Fibroblast of lung (primary cell): Measurements from ENCODE around the gene PSMD2. TPM values are rescaled to one million over a fixed set of nuclear protein-coding genes. Genes with fewer than 3 reads are reported as not detected.

Experiments
- DNase-seq, 2 donors: peaks; one replicate each; pipeline versions ENCODE4 v3.0.0 to v3.0.0-alpha.2; 2010; ENCODE audit warnings: low read depth in 2 of 2
- H2AFZ ChIP-seq: 2 replicates; pipeline ENCODE4 v1.5.1; 2012; ENCODE audit warnings: low read length, control low read depth, inconsistent platforms
- H3K27ac ChIP-seq: 2 replicates; pipeline ENCODE4 v1.5.1; 2011; ENCODE audit warnings: low read length, control low read depth; ENCODE audit not compliant: insufficient read depth
- H3K27me3 ChIP-seq: 2 replicates; pipeline ENCODE4 v1.5.1; 2011; ENCODE audit warnings: mild to moderate bottlenecking, low read length; ENCODE audit not compliant: control insufficient read depth, insufficient read depth
- H3K36me3 ChIP-seq: 2 replicates; pipeline ENCODE4 v1.5.1; 2011; ENCODE audit warnings: low read length; ENCODE audit not compliant: control insufficient read depth, insufficient read depth
- H3K4me1 ChIP-seq: 2 replicates; pipeline ENCODE4 v1.5.1; 2011; ENCODE audit warnings: low read length; ENCODE audit not compliant: control insufficient read depth, insufficient read depth; ENCODE audit errors: extremely low read depth
- H3K4me2 ChIP-seq: 2 replicates; pipeline ENCODE4 v1.5.1; 2011; ENCODE audit warnings: low read length, control low read depth; ENCODE audit not compliant: insufficient read depth; ENCODE audit errors: extremely low read depth
- H3K4me3 ChIP-seq, 4 experiments: fragments of 200-600 bp in 1 of 4; sonication (generic) in 1 of 4; replicated peaks in 1 of 4; 2 replicates each; pipeline ENCODE4 v1.5.1; 2011 to 2016; ENCODE audit warnings: low read length in 4 of 4, low read depth in 3 of 4, mild to moderate bottlenecking in 3 of 4, control low read depth in 2 of 4, inconsistent platforms in 1 of 4, mixed read lengths in 1 of 4; ENCODE audit not compliant: insufficient read depth in 1 of 4; ENCODE audit errors: control extremely low read depth in 1 of 4
- H3K79me2 ChIP-seq: 2 replicates; pipeline ENCODE4 v1.5.1; 2012; ENCODE audit warnings: mild to moderate bottlenecking, low read length, inconsistent platforms; ENCODE audit not compliant: control insufficient read depth, insufficient read depth
- H3K9ac ChIP-seq: 2 replicates; pipeline ENCODE4 v1.5.1; 2011; ENCODE audit warnings: mild to moderate bottlenecking, low read length, control low read depth; ENCODE audit not compliant: insufficient read depth
- H3K9me3 ChIP-seq: 2 replicates; pipeline ENCODE4 v1.5.1; 2012; ENCODE audit warnings: low read depth, low read length; ENCODE audit not compliant: control insufficient read depth, insufficient read depth
- H4K20me1 ChIP-seq: 2 replicates; pipeline ENCODE4 v1.5.1; 2011; ENCODE audit warnings: low read length; ENCODE audit not compliant: control insufficient read depth, insufficient read depth; ENCODE audit errors: extremely low read depth
- CTCF ChIP-seq, 2 donors: IDR thresholded peaks in 1 of 2; conservative IDR thresholded peaks in 1 of 2; 1 replicate in 1 of 2; 2 replicates in 1 of 2; pipeline ENCODE4 v1.5.1; 2011 to 2012; ENCODE audit warnings: low read length in 2 of 2, control low read depth in 1 of 2, inconsistent platforms in 1 of 2, low read depth in 1 of 2, mild to moderate bottlenecking in 1 of 2
- EZH2 ChIP-seq: IDR thresholded peaks from 2 replicates; pipeline ENCODE4 v1.5.1; 2012; ENCODE audit warnings: low read length, control low read depth, mild to moderate bottlenecking; ENCODE audit errors: missing control alignments
- polyA plus RNA-seq, 2 donors: library from polyadenylated mRNA; depleted of rRNA in 1 of 2; stranded (reverse) in 1 of 2; unstranded in 1 of 2; fragments of >200 nt; gene quantifications; 2 replicates each; pipeline ENCODE4 v1.2.1, GENCODE V29; 2011 to 2012; ENCODE audit warnings: missing spikeins in 1 of 2
- total RNA-seq: library from RNA; depleted of rRNA; stranded (reverse); fragments of >200 nt; gene quantifications from 2 replicates; pipeline ENCODE4 v1.2.1, GENCODE V29; 2014

PSMD2 gene
- total and polyA plus RNA-seq, 2 donors (not counting 1 experiment from before 2014, with no cell fraction given), result 188 to 429 TPM

- Histone ChIP-seq H3K9ac (no peak overlapping the region), H3K79me2 (peaks cover 29% of the 10 kb centered on the region), H3K4me3 (no peak overlapping the region), H3K4me2 (no peak overlapping the region), H3K27me3 (no peaks in the 10 kb centered on the region), H3K36me3 (peaks cover 27% of the 10 kb centered on the region), H2AFZ (no peak overlapping the region), H3K4me1 (peaks cover under 1% of the 10 kb centered on the region), H3K9me3 (no peaks in the 10 kb centered on the region), H3K27ac (no peak overlapping the region), H4K20me1 (no peaks in the 10 kb centered on the region)
- TF ChIP-seq CTCF (conservative IDR thresholded peaks at IDR 0.05 in 1 of 2, IDR thresholded peaks at IDR 0.05 in 1 of 2; ENCODE audit: low read depth in 1 of 2, low read length in 2 of 2), result peak in 1 of 2 donors; percentile 39
- no peak for TF ChIP-seq EZH2
- DNase-seq, result peak in 1 of 2 donors; percentile 29
Measured at GRCh38 chr3:184305577-184305976, 6.5 kb downstream of the PSMD2 start.

DNA sequence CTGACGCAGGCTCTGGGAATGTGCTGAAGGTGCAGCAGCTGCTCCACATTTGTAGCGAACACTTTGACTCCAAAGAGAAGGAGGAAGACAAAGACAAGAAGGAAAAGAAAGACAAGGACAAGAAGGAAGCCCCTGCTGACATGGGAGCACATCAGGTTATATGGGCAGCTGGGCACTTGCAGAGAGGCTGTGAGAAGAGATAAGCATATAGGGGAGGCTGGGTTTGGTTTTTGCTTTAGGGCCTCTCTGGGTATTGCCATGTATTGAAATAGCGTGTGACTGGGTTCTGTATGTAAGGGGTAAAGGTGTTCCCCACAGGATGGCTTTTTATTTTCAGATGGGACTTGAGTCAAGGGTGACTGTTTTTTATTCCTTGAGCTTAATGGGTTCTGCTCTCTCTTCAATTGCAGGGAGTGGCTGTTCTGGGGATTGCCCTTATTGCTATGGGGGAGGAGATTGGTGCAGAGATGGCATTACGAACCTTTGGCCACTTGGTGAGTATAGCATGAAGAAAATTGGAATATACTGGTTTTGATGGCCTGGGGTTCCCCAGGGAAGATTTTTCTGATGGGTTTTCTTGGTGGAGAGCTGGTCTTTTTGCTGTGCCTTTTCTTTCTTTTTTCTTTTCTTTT, 7.4 kb downstream of the PSMD2 start:
- Histone ChIP-seq H3K9me3 (no peaks in the 10 kb centered on the region), H3K79me2 (peaks cover 22% of the 10 kb centered on the region), H3K27me3 (no peaks in the 10 kb centered on the region), H4K20me1 (no peaks in the 10 kb centered on the region), H2AFZ (no peak overlapping the region), H3K4me1 (no peaks in the 10 kb centered on the region), H3K9ac (no peak overlapping the region), H3K4me2 (no peak overlapping the region), H3K27ac (no peak overlapping the region), H3K36me3 (peaks cover 27% of the 10 kb centered on the region), H3K4me3 (no peak overlapping the region)
- DNase-seq, result no peak
- no peak for TF ChIP-seq EZH2
- TF ChIP-seq CTCF (conservative IDR thresholded peaks at IDR 0.05 in 1 of 2, IDR thresholded peaks at IDR 0.05 in 1 of 2; ENCODE audit: low read depth in 1 of 2, low read length in 2 of 2), result no peak

GRCh38 chr3:184307915-184308314, 8.9 kb downstream of the PSMD2 start:
- Histone ChIP-seq H4K20me1 (no peaks in the 10 kb centered on the region), H3K79me2 (peaks cover 9% of the 10 kb centered on the region), H3K36me3 (peaks cover 19% of the 10 kb centered on the region), H3K9me3 (no peaks in the 10 kb centered on the region), H3K4me2 (no peak overlapping the region), H3K27me3 (no peaks in the 10 kb centered on the region), H3K4me3 (no peak overlapping the region), H3K4me1 (no peaks in the 10 kb centered on the region), H2AFZ (no peak overlapping the region), H3K9ac (no peak overlapping the region), H3K27ac (no peak overlapping the region)
- no peak for TF ChIP-seq EZH2
- no peak for TF ChIP-seq CTCF (conservative IDR thresholded peaks at IDR 0.05 in 1 of 2, IDR thresholded peaks at IDR 0.05 in 1 of 2; ENCODE audit: low read depth in 1 of 2, low read length in 2 of 2)
- DNase-seq, result no peak
